Endothelial cell of umbilical vein (primary cell): Measurements from ENCODE around the gene GNAS. TPM values are rescaled to one million over a fixed set of nuclear protein-coding genes. Genes with fewer than 3 reads are reported as not detected.

Source experiments
- BruUV-seq: library from RNA; stranded (reverse); fragments of 400-500 nt; replicated peaks from 2 replicates; lab custom pipeline; 2021; lab: Mats Ljungman, UMichigan
- CTCF ChIA-PET: fragments of 300-600, 350-600 bp; sonication (Branson Sonifier 250); formaldehyde crosslinking; loops from one replicate; lab custom pipeline; 2021; ENCODE audit warnings: antibody characterized with exemption, inconsistent platforms; lab: Charles Lee
- POLR2A ChIA-PET: fragments of 300-600, 350-600 bp; sonication (Branson Sonifier 250); formaldehyde crosslinking; loops from one replicate; lab custom pipeline; 2021; ENCODE audit warnings: antibody characterized with exemption, inconsistent platforms; lab: Charles Lee
- DNase-seq: peaks from one replicate; pipeline ENCODE4 v3.0.0-alpha.2; 2011; ENCODE audit warnings: low read depth, low spot score
- FAIRE-seq: peaks from 2 replicates; lab custom pipeline; 2011; peaks lifted over from hg19 to GRCh38; lab: Jason Lieb, UNC
- H2AFZ ChIP-seq: 2 replicates; pipeline ENCODE4 v1.6.0; 2012; ENCODE audit warnings: low read depth, low read length, control low read depth, inconsistent platforms
- H3K27ac ChIP-seq: 2 replicates; pipeline ENCODE4 v1.5.1; 2011; ENCODE audit warnings: low read depth, mild to moderate bottlenecking, control low read depth, low read length, moderate library complexity; ENCODE audit not compliant: insufficient read depth
- H3K27me3 ChIP-seq, 2 experiments: 2 replicates each; pipeline versions ENCODE4 v1.6.0 to v1.6.1; 2011; ENCODE audit warnings: low read length in 2 of 2, mixed read lengths in 1 of 2; ENCODE audit not compliant: control insufficient read depth in 2 of 2, insufficient read depth in 2 of 2
- H3K36me3 ChIP-seq, 2 experiments: 2 replicates in 1 of 2; 3 replicates in 1 of 2; pipeline ENCODE4 v1.5.1; 2011; ENCODE audit warnings: low read length in 2 of 2, mild to moderate bottlenecking in 1 of 2, moderate library complexity in 1 of 2; ENCODE audit not compliant: control insufficient read depth in 2 of 2, insufficient read depth in 2 of 2; ENCODE audit errors: extremely low read depth in 1 of 2
- H3K4me1 ChIP-seq: 3 replicates; pipeline ENCODE4 v1.5.1; 2011; ENCODE audit warnings: mild to moderate bottlenecking, low read length; ENCODE audit not compliant: control insufficient read depth, insufficient read depth; ENCODE audit errors: extremely low read depth
- H3K4me2 ChIP-seq: 2 replicates; pipeline ENCODE4 v1.6.1; 2011; ENCODE audit warnings: low read length, control low read depth, mixed read lengths; ENCODE audit not compliant: insufficient read depth
- H3K4me3 ChIP-seq, 3 experiments: fragments of 200-600 bp in 1 of 3; sonication (generic), shearing (Covaris generic) in 1 of 3; replicated peaks in 1 of 3; 2 replicates each; pipeline ENCODE4 v1.5.1; 2011 to 2016; ENCODE audit warnings: control low read depth in 3 of 3, low read length in 3 of 3, mild to moderate bottlenecking in 2 of 3, inconsistent platforms in 1 of 3, low read depth in 1 of 3, moderate library complexity in 1 of 3; ENCODE audit not compliant: insufficient read depth in 1 of 3
- H3K79me2 ChIP-seq: 2 replicates; pipeline ENCODE4 v1.6.0; 2012; ENCODE audit warnings: low read length, inconsistent platforms; ENCODE audit not compliant: control insufficient read depth, insufficient read depth
- H3K9ac ChIP-seq: replicated peaks from 2 replicates; pipeline ENCODE3; 2011; ENCODE audit warnings: low read length, control low read depth; ENCODE audit not compliant: insufficient read depth; ENCODE audit errors: extremely low read depth
- H3K9me1 ChIP-seq: replicated peaks from 3 replicates; pipeline ENCODE4 v1.6.0; 2011; ENCODE audit warnings: mild to moderate bottlenecking, low read length; ENCODE audit not compliant: control insufficient read depth, insufficient read depth; ENCODE audit errors: extremely low read depth
- H3K9me3 ChIP-seq: replicated peaks from 2 replicates; pipeline ENCODE4 v1.5.1; 2012; ENCODE audit warnings: low read length, inconsistent platforms; ENCODE audit not compliant: control insufficient read depth, insufficient read depth
- H4K20me1 ChIP-seq: replicated peaks from 2 replicates; pipeline ENCODE3; 2011; ENCODE audit warnings: mild to moderate bottlenecking, low read length; ENCODE audit not compliant: control insufficient read depth, insufficient read depth; ENCODE audit errors: extremely low read depth
- EZH2 ChIP-seq: IDR thresholded peaks from 2 replicates; pipeline ENCODE4 v1.6.1; 2012; ENCODE audit warnings: borderline replicate concordance, low read depth, mild to moderate bottlenecking, moderate library complexity, low read length, inconsistent platforms; ENCODE audit not compliant: severe bottlenecking
- POLR2A ChIP-seq: IDR thresholded peaks from 2 replicates; pipeline ENCODE4 v1.6.1; 2012; ENCODE audit warnings: low read depth, mild to moderate bottlenecking, control low read depth, low read length
- POLR2AphosphoS5 ChIP-seq: IDR thresholded peaks from 2 replicates; pipeline ENCODE4 v1.6.1; 2012; ENCODE audit warnings: low read depth, mild to moderate bottlenecking, control low read depth, low read length, moderate library complexity; ENCODE audit not compliant: insufficient read depth
- dilution Hi-C: fragments of 300-500 bp; cut with MboI; formaldehyde crosslinking; loops from one replicate; pipeline ENCODE4 v1.15.0; 2019; ENCODE audit warnings: low sequenced_read_pairs; ENCODE audit not compliant: extremely low pct_ligation_motif_present
- intact Hi-C: fragments of 100-400 bp; cut with micrococcal nuclease; formaldehyde crosslinking; loops from one replicate; pipeline ENCODE4 v1.10.0; 2022
- polyA plus RNA-seq, 4 experiments: library from polyadenylated mRNA; depleted of rRNA in 3 of 4; stranded (reverse) in 3 of 4; unstranded in 1 of 4; fragments of >200 nt; gene quantifications; 2 replicates each; pipeline versions ENCODE4 v1.2.1 to v1.2.3, GENCODE V29; 2011 to 2012; ENCODE audit warnings: missing spikeins in 1 of 4
- total RNA-seq: library from RNA; stranded (reverse); gene quantifications from 2 replicates; pipeline ENCODE4 v1.2.3, GENCODE V29; 2021

GNAS gene
- total and polyA plus RNA-seq, 2 donors (not counting 3 experiments of a cell fraction or from before 2014, with no cell fraction given): 1,141 to 1,882 TPM

- no peaks in the 10 kb centered on the region for H3K9me1 ChIP-seq
- H4K20me1 ChIP-seq: peaks cover 22% of the 10 kb centered on the region
- CTCF ChIA-PET: no interaction called here
- peak overlapping the region; percentile 47 for H3K27ac ChIP-seq
- peak overlapping the region; percentile 59 for H3K9ac ChIP-seq
- dilution Hi-C loops: no loop called here
- peak; percentile 74 for FAIRE-seq
- intact Hi-C loops: loop anchor here (1.0 to 10.0 kb wide), 3 partner anchors 20 to 1176 kb away; partner anchors contain the start of genes ATP5F1E and PMEPA1
- H3K4me2 ChIP-seq: peak overlapping the region; percentile 27
- H3K79me2 ChIP-seq: peaks cover 40% of the 10 kb centered on the region
- peaks cover 30% of the 10 kb centered on the region for H3K4me1 ChIP-seq
- TF ChIP-seq POLR2AphosphoS5 (peak; percentile 30), EZH2 (no peak), POLR2A (peak; percentile 25)
- no peaks in the 10 kb centered on the region for H3K9me3 ChIP-seq
- peak overlapping the region; percentile 17 to 91 (median 70) for H3K4me3 ChIP-seq
- POLR2A ChIA-PET: interaction anchor here (1.4 kb wide), 1 partner anchor 142 kb away, joined by 3 read pairs; the partner anchor contains the start of gene ATP5F1E
- no peaks in the 10 kb centered on the region for H3K36me3 ChIP-seq
- peaks cover 2% of the 10 kb centered on the region in 2 experiments for H3K27me3 ChIP-seq
- no TSS peak for BruUV-seq
- DNase-seq: peak; percentile 87
- H2AFZ ChIP-seq: peak overlapping the region; percentile 11
Measured at GRCh38 chr20:58890518-58891085, 38.1 kb downstream of the GNAS start.

- Histone ChIP-seq H3K79me2 (peaks cover 46% of the 10 kb centered on the region), H3K9me3 (no peaks in the 10 kb centered on the region), H3K27me3 (peaks cover 0 to under 1% of the 10 kb centered on the region in 2 experiments), H3K4me1 (peaks cover 34% of the 10 kb centered on the region), H3K4me3 (peak overlapping the region; percentile 13 to 91 (median 17)), H3K36me3 (no peaks in the 10 kb centered on the region), H3K4me2 (no peak overlapping the region), H2AFZ (no peak overlapping the region), H3K27ac (peak overlapping the region; percentile 47), H3K9me1 (no peaks in the 10 kb centered on the region), H3K9ac (peak overlapping the region; percentile 96), H4K20me1 (peaks cover 22% of the 10 kb centered on the region)
- ChIA-PET CTCF (interaction anchor here (0.7 kb wide), 2 partner anchors 21 to 197 kb away, joined by 3 read pairs; no protein-coding TSS in a partner anchor), POLR2A (interaction anchor here (1.4 kb wide), 1 partner anchor 141 kb away, joined by 3 read pairs; the partner anchor contains the start of gene ATP5F1E)
- intact Hi-C loops (loop anchor here (1.0 to 10.0 kb wide), 3 partner anchors 20 to 1176 kb away; partner anchors contain the start of genes ATP5F1E and PMEPA1), dilution Hi-C loops (no loop called here)
- no peak for FAIRE-seq
- DNase-seq: no peak
- TF ChIP-seq POLR2A (peak; percentile 53), POLR2AphosphoS5 (no peak)
- no TSS peak for BruUV-seq
Measured at GRCh38 chr20:58891086-58891717, 38.7 kb downstream of the GNAS start.
